HG03520 (cell line): ENCODE data around the gene HMG20A.

ENCODE experiments used
- ATAC-seq: cut with Tn5 transposase; IDR thresholded peaks from one replicate; pipeline ENCODE4 v1.9.1; 2021; ENCODE audit warnings: mild to moderate bottlenecking, moderate library complexity; ENCODE audit not compliant: unreplicated experiment

The HMG20A gene

GRCh38 chr15:77474310-77474988, 53.8 kb downstream of the HMG20A start:
- ATAC-seq: no peak

- no peak for ATAC-seq
Measured at GRCh38 chr15:77475001-77475400, 54.3 kb downstream of the HMG20A start.

GRCh38 chr15:77475898-77476297, 55.2 kb downstream of the HMG20A start:
- ATAC-seq: no peak

GRCh38 chr15:77476995-77477394, 56.3 kb downstream of the HMG20A start:
- ATAC-seq: no peak

- ATAC-seq: no peak
Measured at GRCh38 chr15:77478051-77478450, 57.4 kb downstream of the HMG20A start.

- ATAC-seq: no peak
Measured at GRCh38 chr15:77479015-77479414, 58.3 kb downstream of the HMG20A start.

GRCh38 chr15:77480859-77481633, 60.4 kb downstream of the HMG20A start:
- no peak for ATAC-seq

- no peak for ATAC-seq
Measured at GRCh38 chr15:77481670-77482069, 61.0 kb downstream of the HMG20A start.

- ATAC-seq: no peak
Measured at GRCh38 chr15:77482570-77482969, 61.9 kb downstream of the HMG20A start.

- ATAC-seq: no peak
Measured at GRCh38 chr15:77483425-77484140, 62.9 kb downstream of the HMG20A start.

GRCh38 chr15:77484994-77485393, 64.3 kb downstream of the HMG20A start:
- no peak for ATAC-seq

GRCh38 chr15:77486542-77487468, 66.1 kb downstream of the HMG20A start:
- ATAC-seq: no peak

- no peak for ATAC-seq
Measured at GRCh38 chr15:77487469-77487842, 66.8 kb downstream of the HMG20A start.

- no peak for ATAC-seq
Measured at GRCh38 chr15:77487888-77488287, 67.2 kb downstream of the HMG20A start.

GRCh38 chr15:77489647-77490046, 69.0 kb downstream of the HMG20A start:
- ATAC-seq: no peak

- no peak for ATAC-seq
Measured at GRCh38 chr15:77493324-77493907, 72.7 kb downstream of the HMG20A start.

GRCh38 chr15:77494073-77494867, 73.6 kb downstream of the HMG20A start:
- no peak for ATAC-seq

- ATAC-seq: no peak
Measured at GRCh38 chr15:77494964-77495363, 74.3 kb downstream of the HMG20A start.

GRCh38 chr15:77495838-77496596, 75.3 kb downstream of the HMG20A start:
- no peak for ATAC-seq
